Effector memory CD8-positive, alpha-beta T cell (primary cell): ENCODE data around the gene SEC16B.

Experiments
- ATAC-seq: fragments of 150-1000 bp; cut with Tn5 transposase; replicated peaks from 2 replicates; pipeline ENCODE4 v1.10.0; 2021; ENCODE audit warnings: mild to moderate bottlenecking, moderate library complexity
- DNase-seq, 3 experiments: peaks; one replicate each; pipeline ENCODE4 v3.0.0; 2021
- H3K27ac Mint-ChIP-seq, 2 donors: one replicate each; pipeline ENCODE4 v1.8.0; 2022; ENCODE audit warnings: mild to moderate bottlenecking in 2 of 2, mixed read lengths in 2 of 2, moderate library complexity in 2 of 2
- H3K27me3 Mint-ChIP-seq, 2 donors: one replicate each; pipeline ENCODE4 v1.8.0; 2022; ENCODE audit warnings: mixed read lengths in 2 of 2
- H3K36me3 Mint-ChIP-seq: one replicate; pipeline ENCODE4 v1.8.0; 2022; ENCODE audit warnings: mild to moderate bottlenecking, moderate library complexity, mixed read lengths; ENCODE audit not compliant: insufficient read depth
- H3K4me1 Mint-ChIP-seq, 2 donors: one replicate each; pipeline ENCODE4 v1.8.0; 2022; ENCODE audit warnings: low read depth in 2 of 2, mixed read lengths in 2 of 2
- H3K4me3 Mint-ChIP-seq, 2 donors: one replicate each; pipeline ENCODE4 v1.8.0; 2022; ENCODE audit warnings: mild to moderate bottlenecking in 2 of 2, mixed read lengths in 2 of 2, moderate library complexity in 2 of 2
- H3K9me3 Mint-ChIP-seq, 2 donors: one replicate each; pipeline ENCODE4 v1.8.0; 2022; ENCODE audit warnings: mixed read lengths in 2 of 2

SEC16B gene

DNA sequence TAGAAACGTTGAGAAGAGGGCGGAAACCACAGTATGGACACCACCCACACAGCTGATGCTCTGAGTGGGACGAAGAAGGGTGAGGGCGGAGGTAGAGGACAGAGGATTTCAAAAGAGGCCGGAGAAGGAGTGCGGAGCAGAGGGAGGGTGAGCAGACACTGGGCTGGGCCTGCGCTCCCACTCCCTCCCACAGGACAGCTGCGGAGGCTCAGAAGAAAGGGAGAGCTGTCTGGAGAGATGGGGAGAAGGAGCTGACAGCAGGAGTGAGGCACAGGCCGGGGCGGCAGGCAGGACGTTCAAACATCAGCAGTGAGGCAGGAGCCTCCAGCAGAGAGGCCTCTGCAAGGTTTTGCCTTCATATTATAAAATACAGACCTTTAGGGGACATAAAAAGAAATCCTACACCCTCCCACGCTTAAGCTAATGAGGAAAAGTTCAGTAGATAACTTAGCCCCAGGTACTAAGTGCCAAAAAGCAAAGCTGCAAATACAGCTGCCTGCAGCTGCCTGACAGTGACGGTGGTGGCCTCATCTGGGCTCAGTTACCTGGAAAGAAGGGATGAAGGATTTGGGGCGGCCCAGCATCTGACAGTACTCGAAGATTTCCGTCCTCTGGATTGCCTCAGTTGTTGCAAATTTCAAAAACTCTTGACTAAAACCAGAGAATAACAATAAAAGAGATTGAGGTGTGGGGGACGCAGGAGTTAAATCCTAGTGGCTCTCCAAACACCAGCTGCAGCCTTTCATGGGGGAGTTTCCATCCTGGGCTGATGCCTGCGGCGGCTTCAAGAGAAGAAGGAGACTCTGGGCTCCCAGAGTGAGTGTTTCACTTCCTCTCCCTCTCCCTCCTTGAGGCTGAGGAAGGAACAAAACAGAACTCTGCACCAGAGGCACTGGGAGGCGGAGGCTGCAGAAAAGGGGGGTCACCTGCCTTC is 25.6 kb downstream of the SEC16B start:
- H3K27ac Mint-ChIP-seq = no peak overlapping the region
- H3K36me3 Mint-ChIP-seq = peaks cover 3% of the 10 kb centered on the region
- no peak overlapping the region for H3K4me3 Mint-ChIP-seq
- no peak for ATAC-seq
- peaks cover 0 to 8% of the 10 kb centered on the region in 2 donors for H3K9me3 Mint-ChIP-seq
- H3K27me3 Mint-ChIP-seq = no peaks in the 10 kb centered on the region
- DNase-seq = no peak
- H3K4me1 Mint-ChIP-seq = no peaks in the 10 kb centered on the region

DNA sequence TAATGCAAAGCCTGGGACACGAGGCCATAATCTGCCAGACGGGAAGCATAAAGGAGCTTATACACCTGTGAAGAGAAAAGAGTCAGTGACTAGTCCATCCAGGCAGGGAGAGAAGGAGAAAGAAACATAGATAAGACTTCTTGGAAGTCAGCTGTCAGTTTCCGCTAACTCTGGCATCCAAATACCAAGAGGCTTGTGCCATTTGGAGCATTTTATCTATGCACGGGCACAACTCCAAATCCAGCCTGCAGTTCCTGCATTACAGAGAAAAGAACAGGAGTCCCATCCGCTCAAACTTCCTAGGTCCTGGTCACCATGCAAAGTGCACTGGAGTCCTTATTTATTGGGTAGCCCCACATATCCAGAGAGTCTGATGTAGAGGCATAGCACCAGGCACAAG is 27.9 kb downstream of the SEC16B start:
- ATAC-seq (no peak), DNase-seq (no peak)
- Mint-ChIP-seq H3K36me3 (peaks cover 3% of the 10 kb centered on the region), H3K27me3 (no peaks in the 10 kb centered on the region), H3K4me3 (no peak overlapping the region), H3K9me3 (peaks cover 2 to 8% of the 10 kb centered on the region in 2 donors), H3K4me1 (no peaks in the 10 kb centered on the region), H3K27ac (no peak overlapping the region)

DNA sequence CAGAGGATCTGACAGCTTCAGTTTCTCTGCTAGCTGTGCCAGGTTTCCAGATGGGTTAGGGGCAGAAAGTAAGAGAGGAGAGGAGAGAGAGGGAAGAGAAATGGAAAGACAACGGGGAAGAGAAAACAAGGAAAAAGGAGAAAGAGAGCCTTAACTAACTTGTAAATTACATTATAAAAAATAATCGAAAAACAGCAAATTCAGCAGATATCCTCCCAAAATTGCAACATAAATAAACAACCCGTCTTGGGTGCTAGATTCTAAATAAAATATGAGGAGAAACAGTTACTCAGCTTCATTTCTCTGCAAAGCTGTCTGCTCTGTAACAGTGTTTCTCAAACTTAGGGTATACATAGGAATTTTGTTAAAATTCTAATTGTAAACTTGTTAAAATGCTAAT is 29.2 kb downstream of the SEC16B start:
- DNase-seq (no peak), ATAC-seq (no peak)
- no peaks in the 10 kb centered on the region for H3K27me3 Mint-ChIP-seq
- H3K4me3 Mint-ChIP-seq = no peak overlapping the region
- peaks cover 3% of the 10 kb centered on the region for H3K36me3 Mint-ChIP-seq
- H3K4me1 Mint-ChIP-seq = no peaks in the 10 kb centered on the region
- no peak overlapping the region for H3K27ac Mint-ChIP-seq
- peaks cover 2 to 8% of the 10 kb centered on the region in 2 donors for H3K9me3 Mint-ChIP-seq

DNA sequence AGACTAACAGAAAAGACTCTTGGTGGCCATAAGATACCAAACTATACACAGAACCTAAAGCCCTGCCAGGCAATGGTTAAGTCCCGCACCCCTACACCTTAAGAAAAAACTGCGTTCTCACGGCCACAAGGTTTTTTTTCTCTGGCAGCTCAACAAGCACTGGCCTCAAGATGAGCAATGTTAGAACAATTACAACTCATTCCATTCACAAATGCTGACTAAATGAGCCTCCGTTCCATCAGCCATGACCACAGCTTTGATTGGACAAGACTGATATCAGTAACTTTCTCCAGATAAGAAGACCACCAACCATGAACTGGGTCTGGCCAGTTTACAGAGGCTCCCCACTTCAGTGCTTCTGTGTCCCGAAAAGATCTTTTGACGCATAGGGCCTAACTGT is 31.9 kb downstream of the SEC16B start:
- no peaks in the 10 kb centered on the region for H3K27me3 Mint-ChIP-seq
- DNase-seq = no peak
- no peak overlapping the region for H3K27ac Mint-ChIP-seq

DNA sequence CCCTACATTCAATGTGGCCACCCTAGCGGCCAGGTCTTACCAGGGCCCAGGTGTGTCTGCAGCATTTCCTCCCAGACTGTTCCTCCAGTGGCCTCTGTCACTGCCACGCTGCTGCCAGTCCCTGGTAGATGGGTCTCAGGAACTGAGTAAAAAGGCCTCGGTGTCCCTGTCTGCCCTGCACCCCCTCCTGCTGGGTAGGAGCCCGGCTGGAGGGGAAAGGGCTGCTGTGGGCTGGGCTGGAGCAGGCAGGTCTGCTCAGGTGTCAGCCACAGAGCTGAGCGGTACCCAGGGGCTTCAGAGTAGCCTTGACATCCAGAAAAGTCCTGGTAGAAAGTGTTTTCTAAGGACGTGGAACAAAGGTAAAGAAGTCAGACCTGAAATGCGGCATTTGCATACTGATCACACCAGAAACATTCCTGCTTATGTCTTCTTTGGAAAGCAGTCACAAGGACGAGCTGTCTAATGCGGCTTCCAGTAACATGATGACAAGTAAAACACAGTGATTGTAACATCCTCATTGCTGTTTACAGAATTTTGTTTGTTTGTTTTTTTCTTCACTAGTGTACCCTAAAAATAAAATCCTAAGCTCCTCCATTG is 32.6 kb downstream of the SEC16B start:
- Mint-ChIP-seq H3K27ac (no peak overlapping the region), H3K36me3 (peaks cover 3% of the 10 kb centered on the region), H3K27me3 (no peaks in the 10 kb centered on the region), H3K9me3 (peaks cover 0 to 3% of the 10 kb centered on the region in 2 donors), H3K4me3 (no peak overlapping the region), H3K4me1 (no peaks in the 10 kb centered on the region)
- DNase-seq (no peak), ATAC-seq (no peak)

More for the DNA sequence above, 31.9 kb downstream of the SEC16B start:
- no peak for ATAC-seq
- Mint-ChIP-seq H3K9me3 (peaks cover 0 to 2% of the 10 kb centered on the region in 2 donors), H3K36me3 (peaks cover 3% of the 10 kb centered on the region), H3K4me3 (no peak overlapping the region), H3K4me1 (no peaks in the 10 kb centered on the region)

DNA sequence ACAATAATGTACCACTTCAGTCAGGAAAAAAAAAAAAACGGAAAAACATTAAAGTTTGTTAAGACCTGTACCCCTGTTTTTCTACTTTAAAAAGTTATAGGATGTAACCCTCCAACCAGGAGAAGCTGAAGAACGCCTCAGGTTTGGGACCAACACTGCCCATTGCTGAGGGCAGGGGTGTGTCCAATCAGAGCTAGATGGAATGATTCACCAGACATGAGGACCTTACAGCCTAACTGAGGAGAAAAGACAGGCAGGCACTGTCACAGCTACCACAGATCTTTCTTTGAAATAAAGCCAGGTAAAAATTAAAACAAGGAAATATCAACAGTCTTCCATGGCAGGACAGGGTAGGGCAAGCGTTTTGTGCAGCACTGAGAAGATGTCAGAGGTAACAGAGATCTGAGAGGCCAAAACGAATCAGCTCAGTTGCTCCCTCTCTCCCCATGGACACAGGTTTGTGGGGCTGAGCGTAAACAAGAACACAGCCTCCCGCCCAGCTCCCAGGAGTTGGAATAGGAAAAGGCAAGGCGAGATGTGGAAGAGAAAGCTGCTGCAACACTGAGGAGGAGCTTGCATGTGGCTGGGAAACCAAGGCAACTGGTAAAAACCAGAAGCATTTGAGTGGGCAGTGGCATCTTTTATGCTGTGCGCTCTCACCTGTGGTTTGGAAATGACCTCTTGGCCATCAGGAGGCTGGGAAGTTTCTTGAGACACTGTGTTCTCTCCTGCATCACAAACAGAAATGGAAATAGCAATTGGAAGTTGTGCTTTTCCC is 34.0 kb downstream of the SEC16B start:
- H3K36me3 Mint-ChIP-seq = no peaks in the 10 kb centered on the region
- no peaks in the 10 kb centered on the region for H3K27me3 Mint-ChIP-seq
- H3K4me1 Mint-ChIP-seq = no peaks in the 10 kb centered on the region
- no peak overlapping the region for H3K27ac Mint-ChIP-seq
- ATAC-seq (no peak), DNase-seq (no peak)
- peaks cover 0 to 3% of the 10 kb centered on the region in 2 donors for H3K9me3 Mint-ChIP-seq
- no peak overlapping the region for H3K4me3 Mint-ChIP-seq

DNA sequence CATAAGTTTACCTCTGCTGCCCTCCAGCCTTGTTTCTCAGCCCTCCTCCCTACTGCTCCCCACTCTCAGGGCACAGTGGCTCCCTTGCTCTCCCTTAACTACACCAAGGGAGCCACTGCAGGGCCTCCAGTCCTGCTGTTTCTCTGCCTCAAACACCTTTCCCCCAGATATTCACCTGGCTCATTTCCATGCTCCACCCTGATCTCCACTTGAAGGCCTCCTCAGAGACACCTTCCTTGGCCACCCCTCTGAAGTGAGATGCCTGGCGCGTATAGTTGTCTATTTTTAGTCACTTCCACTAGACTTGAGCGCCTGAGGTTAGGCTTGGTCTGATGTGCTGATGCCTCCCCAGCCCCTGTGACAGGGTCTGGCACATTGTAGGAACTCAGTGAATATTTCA is 34.9 kb downstream of the SEC16B start:
- peaks cover 0 to 3% of the 10 kb centered on the region in 2 donors for H3K9me3 Mint-ChIP-seq
- no peak for DNase-seq
- no peaks in the 10 kb centered on the region for H3K27me3 Mint-ChIP-seq
- ATAC-seq = no peak
- H3K4me3 Mint-ChIP-seq = no peak overlapping the region
- no peaks in the 10 kb centered on the region for H3K36me3 Mint-ChIP-seq
- no peaks in the 10 kb centered on the region for H3K4me1 Mint-ChIP-seq
- no peak overlapping the region for H3K27ac Mint-ChIP-seq

DNA sequence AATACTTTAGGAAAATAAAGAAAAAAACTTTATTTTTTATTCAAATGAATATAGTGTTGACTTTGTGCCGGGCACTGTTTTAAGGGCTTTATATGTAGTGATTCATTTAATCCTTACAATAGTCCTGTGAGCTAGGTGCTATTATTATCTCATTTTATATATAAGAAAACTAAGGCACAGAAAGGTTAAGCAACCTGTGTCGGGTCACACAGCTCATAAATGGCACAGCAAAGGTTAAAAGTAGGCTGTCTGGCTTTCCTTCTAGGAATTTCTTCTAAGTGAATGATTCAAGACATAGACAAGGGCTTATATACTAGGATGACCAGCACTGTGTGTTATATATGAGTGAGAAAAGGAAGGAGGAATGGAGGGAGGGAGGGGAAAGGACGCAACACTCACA is 35.4 kb downstream of the SEC16B start:
- no peaks in the 10 kb centered on the region for H3K4me1 Mint-ChIP-seq
- no peaks in the 10 kb centered on the region for H3K27me3 Mint-ChIP-seq
- no peaks in the 10 kb centered on the region for H3K36me3 Mint-ChIP-seq
- DNase-seq (no peak), ATAC-seq (no peak)
- H3K9me3 Mint-ChIP-seq = peaks cover 0 to 3% of the 10 kb centered on the region in 2 donors
- H3K4me3 Mint-ChIP-seq = no peak overlapping the region
- no peak overlapping the region for H3K27ac Mint-ChIP-seq

DNA sequence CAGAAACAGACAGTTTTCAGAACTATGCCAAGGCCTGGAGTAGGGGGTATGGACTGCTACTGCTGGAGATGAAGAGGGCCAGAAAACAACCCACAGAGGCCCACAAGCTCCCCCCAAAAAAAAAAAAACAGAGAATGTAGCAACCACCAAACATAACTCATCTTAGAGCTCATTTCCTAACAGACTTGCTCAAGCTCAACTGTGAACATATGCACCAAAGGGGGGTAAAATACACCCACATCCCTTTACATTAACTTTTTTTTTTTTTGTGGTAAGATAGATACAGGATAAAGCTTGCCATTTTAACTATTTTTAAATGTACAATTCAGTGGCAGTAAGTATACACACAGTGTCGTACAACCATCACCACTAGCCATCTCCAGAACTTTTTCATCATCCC is 36.0 kb downstream of the SEC16B start:
- H3K9me3 Mint-ChIP-seq = peaks cover 0 to 3% of the 10 kb centered on the region in 2 donors
- H3K4me3 Mint-ChIP-seq = no peak overlapping the region
- no peaks in the 10 kb centered on the region for H3K36me3 Mint-ChIP-seq
- H3K4me1 Mint-ChIP-seq = no peaks in the 10 kb centered on the region
- ATAC-seq (no peak), DNase-seq (no peak)
- no peak overlapping the region for H3K27ac Mint-ChIP-seq
- no peaks in the 10 kb centered on the region for H3K27me3 Mint-ChIP-seq

DNA sequence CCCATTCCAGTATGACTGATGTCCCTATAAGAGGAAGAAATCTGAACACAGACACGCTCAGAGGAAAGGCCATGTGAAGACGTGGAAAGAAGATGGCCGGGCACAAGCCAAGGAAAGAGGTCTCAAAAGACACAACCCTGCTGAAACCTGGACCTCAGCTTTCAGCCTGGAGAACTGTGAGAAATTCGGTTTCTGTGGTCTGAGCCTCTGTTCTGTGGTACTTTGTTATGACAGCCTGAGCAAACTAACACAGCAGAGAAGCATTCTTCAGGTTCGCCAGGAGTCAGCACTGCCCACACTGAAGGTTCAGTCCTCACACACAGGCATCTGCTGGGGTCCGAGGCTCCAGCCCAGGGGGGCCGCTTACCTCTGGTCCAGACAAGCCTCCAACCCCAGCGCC is 37.7 kb downstream of the SEC16B start:
- Mint-ChIP-seq H3K27ac (no peak overlapping the region), H3K4me3 (no peak overlapping the region), H3K36me3 (no peaks in the 10 kb centered on the region), H3K27me3 (no peaks in the 10 kb centered on the region), H3K9me3 (peaks cover 1% of the 10 kb centered on the region in 2 donors), H3K4me1 (no peaks in the 10 kb centered on the region)
- DNase-seq (no peak), ATAC-seq (no peak)

DNA sequence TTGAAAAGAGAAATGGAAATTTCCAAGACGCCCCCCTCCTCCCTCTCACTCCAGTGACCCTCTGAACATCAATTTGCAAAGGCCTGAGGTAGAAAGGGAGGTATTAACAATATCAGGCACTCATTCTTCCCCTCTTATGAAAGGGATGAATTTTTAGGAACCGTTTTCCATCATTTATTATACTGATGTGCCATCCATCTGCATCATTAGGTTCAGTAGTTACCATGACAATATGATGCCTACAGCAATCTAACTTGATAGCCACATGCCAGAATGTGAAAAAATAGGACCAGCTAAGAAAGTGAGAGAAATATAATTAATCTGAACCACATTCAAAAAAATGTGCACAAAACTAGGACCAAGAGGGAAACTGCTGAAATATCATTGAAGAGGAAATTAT is 40.9 kb downstream of the SEC16B start:
- Mint-ChIP-seq H3K36me3 (no peaks in the 10 kb centered on the region), H3K4me1 (no peaks in the 10 kb centered on the region), H3K27me3 (no peaks in the 10 kb centered on the region), H3K4me3 (no peak overlapping the region), H3K27ac (no peak overlapping the region), H3K9me3 (peaks cover 6 to 8% of the 10 kb centered on the region in 2 donors)
- ATAC-seq (no peak), DNase-seq (no peak)

DNA sequence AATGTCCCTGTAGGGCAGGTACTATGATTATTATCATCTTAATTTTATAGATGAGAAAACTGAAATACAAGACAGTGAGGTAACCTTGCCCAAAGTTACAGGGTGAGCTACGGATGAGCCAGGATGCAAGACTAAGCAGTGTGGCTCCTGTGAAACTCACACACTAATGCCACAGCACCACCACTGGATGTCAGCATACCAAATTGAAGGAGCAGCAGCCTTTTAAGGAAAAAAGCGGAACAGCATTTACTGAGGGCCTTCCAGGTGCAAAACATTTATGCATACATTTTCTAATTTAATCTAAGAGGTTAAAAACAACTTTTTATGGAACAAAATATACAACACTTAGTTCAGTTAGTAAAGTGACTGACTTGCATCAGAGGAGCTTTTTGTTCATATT is 41.7 kb downstream of the SEC16B start:
- H3K4me3 Mint-ChIP-seq = no peak overlapping the region
- H3K27ac Mint-ChIP-seq = no peak overlapping the region
- DNase-seq (no peak), ATAC-seq (no peak)
- no peaks in the 10 kb centered on the region for H3K27me3 Mint-ChIP-seq
- peaks cover 6 to 8% of the 10 kb centered on the region in 2 donors for H3K9me3 Mint-ChIP-seq
- H3K36me3 Mint-ChIP-seq = no peaks in the 10 kb centered on the region
- no peaks in the 10 kb centered on the region for H3K4me1 Mint-ChIP-seq

DNA sequence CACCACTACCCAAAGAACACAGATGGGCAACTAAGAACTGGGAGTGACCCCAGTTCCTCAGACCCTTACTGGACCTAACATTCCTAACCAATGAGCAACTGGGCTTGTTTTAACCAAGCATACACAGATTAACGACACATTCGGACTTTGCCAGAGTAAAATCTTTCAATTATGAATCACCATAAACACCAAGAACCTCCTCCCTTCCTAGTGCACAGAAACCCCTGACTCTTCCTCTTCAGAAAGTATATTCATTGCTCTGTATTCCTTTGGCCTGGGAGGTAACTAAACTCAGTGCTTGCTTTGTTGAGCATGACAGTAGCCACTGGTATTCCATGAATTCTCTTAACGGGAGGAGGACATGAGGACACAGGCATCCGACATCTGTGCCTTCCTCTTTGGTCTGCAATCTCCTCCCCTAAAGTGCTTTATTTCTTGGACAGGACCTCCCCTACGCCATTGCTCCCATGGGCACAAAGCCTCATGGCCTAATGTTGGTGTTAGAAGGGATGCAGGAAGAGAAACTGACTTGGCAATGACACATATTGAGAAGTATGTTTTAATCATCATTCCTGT is 42.7 kb downstream of the SEC16B start:
- no peak for ATAC-seq
- Mint-ChIP-seq H3K4me1 (no peaks in the 10 kb centered on the region), H3K9me3 (peaks cover 5 to 8% of the 10 kb centered on the region in 2 donors), H3K4me3 (no peak overlapping the region), H3K27ac (no peak overlapping the region), H3K27me3 (no peaks in the 10 kb centered on the region), H3K36me3 (no peaks in the 10 kb centered on the region)
- no peak for DNase-seq
